Ecto neural progenitor cell (in vitro differentiated cells): ENCODE data around the gene LAMB4.

Experiments
- DNase-seq: peaks from one replicate; pipeline ENCODE4 v3.0.0-alpha.2; 2018; ENCODE audit warnings: low spot score

LAMB4 gene

GRCh38 chr7:107995184-107996071 is 134.7 kb downstream of the LAMB4 start:
- DNase-seq: peak; percentile 70

GRCh38 chr7:107994421-107995030 is 135.6 kb downstream of the LAMB4 start:
- DNase-seq: no peak

- no peak for DNase-seq
These were observed 136.3 kb downstream of the LAMB4 start for GRCh38 chr7:107993891-107994291.

GRCh38 chr7:107989618-107990373 is 140.4 kb downstream of the LAMB4 start:
- no peak for DNase-seq

GRCh38 chr7:107982918-107983389 is 147.2 kb downstream of the LAMB4 start:
- DNase-seq: no peak

GRCh38 chr7:107982042-107982840 is 147.9 kb downstream of the LAMB4 start:
- no peak for DNase-seq

GRCh38 chr7:107981466-107981865 is 148.7 kb downstream of the LAMB4 start:
- DNase-seq: no peak

- no peak for DNase-seq
These were observed 149.4 kb downstream of the LAMB4 start for GRCh38 chr7:107980671-107981190.

GRCh38 chr7:107980171-107980570 is 150.0 kb downstream of the LAMB4 start:
- no peak for DNase-seq

- no peak for DNase-seq
These were observed 151.2 kb downstream of the LAMB4 start for GRCh38 chr7:107978815-107979408.

- no peak for DNase-seq
These were observed 153.1 kb downstream of the LAMB4 start for GRCh38 chr7:107977048-107977447.

GRCh38 chr7:107976620-107977019 is 153.5 kb downstream of the LAMB4 start:
- no peak for DNase-seq

- DNase-seq: no peak
These were observed 154.7 kb downstream of the LAMB4 start for GRCh38 chr7:107975394-107976013.

- DNase-seq: no peak
These were observed 156.3 kb downstream of the LAMB4 start for GRCh38 chr7:107973861-107974260.
